Neural cell (in vitro differentiated cells): ENCODE measurements around the gene KCTD2. TPM values are rescaled to one million over a fixed set of nuclear protein-coding genes. Genes with fewer than 3 reads are reported as not detected.

Source experiments
- H2AFZ ChIP-seq: fragments of 200-600, 300-800 bp; sonication (generic), shearing (Covaris generic); 2 replicates; pipeline ENCODE4 v1.6.0; 2014; ENCODE audit warnings: low read depth, mild to moderate bottlenecking, antibody characterized with exemption, low read length, moderate library complexity
- H3F3A ChIP-seq: fragments of 200-600 bp; shearing (Covaris generic); 2 replicates; pipeline ENCODE4 v1.6.1; 2016; ENCODE audit warnings: mild to moderate bottlenecking, moderate library complexity, mixed read lengths, antibody characterized with exemption, low read length; ENCODE audit not compliant: insufficient read depth, poor library complexity, severe bottlenecking
- H3K27ac ChIP-seq: fragments of 200-600, 300-800 bp; sonication (generic), shearing (Covaris generic); 2 replicates; pipeline ENCODE4 v1.5.1; 2014; ENCODE audit warnings: mild to moderate bottlenecking, low read length, moderate library complexity
- H3K27me3 ChIP-seq: fragments of 300-800, 200-600 bp; sonication (generic), shearing (Covaris generic); 2 replicates; pipeline ENCODE4 v1.6.0; 2014; ENCODE audit warnings: mild to moderate bottlenecking, low read depth, low read length, moderate library complexity; ENCODE audit not compliant: insufficient read depth
- H3K36me3 ChIP-seq: fragments of 300-800, 200-600 bp; sonication (generic), shearing (Covaris generic); 2 replicates; pipeline ENCODE4 v1.5.1; 2014; ENCODE audit warnings: mild to moderate bottlenecking, antibody characterized with exemption, low read length, moderate library complexity; ENCODE audit not compliant: insufficient read depth
- H3K4me2 ChIP-seq: fragments of 300-800, 200-600 bp; sonication (generic), shearing (Covaris generic); 2 replicates; pipeline ENCODE4 v1.6.0; 2014; ENCODE audit warnings: mild to moderate bottlenecking, low read length
- H3K4me3 ChIP-seq: fragments of 300-800, 200-600 bp; sonication (generic), shearing (Covaris generic); 2 replicates; pipeline ENCODE4 v1.5.1; 2014; ENCODE audit warnings: mild to moderate bottlenecking, low read length, moderate library complexity
- H3K79me2 ChIP-seq: fragments of 200-600 bp; shearing (Covaris generic); replicated peaks from 2 replicates; pipeline ENCODE4 v1.6.0; 2014; ENCODE audit warnings: mild to moderate bottlenecking, low read length, moderate library complexity; ENCODE audit not compliant: insufficient read depth
- H3K9ac ChIP-seq: fragments of 300-800, 200-600 bp; sonication (generic), shearing (Covaris generic); 2 replicates; pipeline ENCODE4 v1.6.1; 2016; ENCODE audit warnings: mild to moderate bottlenecking, low read length, mixed read lengths
- H3K9me2 ChIP-seq: fragments of 200-600 bp; shearing (Covaris generic); 2 replicates; pipeline ENCODE4 v1.6.1; 2016; ENCODE audit warnings: mild to moderate bottlenecking, low read length, mixed read lengths; ENCODE audit not compliant: insufficient read depth
- H3K9me3 ChIP-seq: fragments of 200-600, 300-800 bp; sonication (generic), shearing (Covaris generic); 2 replicates; pipeline ENCODE4 v1.6.1; 2016; ENCODE audit warnings: mild to moderate bottlenecking, mixed run types, low read length, moderate library complexity, mixed read lengths
- H4K20me1 ChIP-seq: fragments of 200-600 bp; shearing (Covaris generic); 2 replicates; pipeline ENCODE4 v1.6.1; 2016; ENCODE audit warnings: mild to moderate bottlenecking, mixed run types; ENCODE audit not compliant: insufficient read depth
- CTCF ChIP-seq: fragments of 450-650 bp; IDR thresholded peaks from 2 replicates; pipeline ENCODE4 v1.5.1; 2014; ENCODE audit warnings: antibody characterized with exemption, mild to moderate bottlenecking, moderate library complexity; ENCODE audit not compliant: poor library complexity, severe bottlenecking
- EP300 ChIP-seq: fragments of 450-650 bp; conservative IDR thresholded peaks from 2 replicates; pipeline ENCODE4 v1.6.1; 2014; ENCODE audit warnings: antibody characterized with exemption, mild to moderate bottlenecking, moderate library complexity; ENCODE audit not compliant: poor library complexity, severe bottlenecking
- EZH2 ChIP-seq: fragments of 200-600, 300-800 bp; shearing (Covaris generic), sonication (generic); IDR thresholded peaks from 2 replicates; pipeline ENCODE4 v1.6.1; 2014; ENCODE audit warnings: antibody characterized with exemption, low read length, borderline replicate concordance, mild to moderate bottlenecking; ENCODE audit not compliant: insufficient read depth, poor library complexity, severe bottlenecking
- MXI1 ChIP-seq: fragments of 450-650 bp; conservative IDR thresholded peaks from 2 replicates; pipeline ENCODE4 v1.6.1; 2014; ENCODE audit warnings: antibody characterized with exemption, mild to moderate bottlenecking; ENCODE audit not compliant: poor library complexity, severe bottlenecking
- POLR2AphosphoS5 ChIP-seq: IDR thresholded peaks from 2 replicates; pipeline ENCODE4 v1.6.1; 2012
- RAD21 ChIP-seq: fragments of 450-650 bp; conservative IDR thresholded peaks from 2 replicates; pipeline ENCODE4 v1.6.1; 2014; ENCODE audit warnings: antibody characterized with exemption, mild to moderate bottlenecking, moderate library complexity
- REST ChIP-seq: IDR thresholded peaks from 2 replicates; pipeline ENCODE4 v1.6.1; 2012; ENCODE audit warnings: borderline replicate concordance
- SMC3 ChIP-seq: fragments of 450-650 bp; conservative IDR thresholded peaks from 2 replicates; pipeline ENCODE4 v1.6.1; 2014; ENCODE audit warnings: antibody characterized with exemption, mild to moderate bottlenecking, moderate library complexity; ENCODE audit not compliant: poor library complexity
- TAF1 ChIP-seq: IDR thresholded peaks from 2 replicates; pipeline ENCODE4 v1.6.1; 2012; ENCODE audit warnings: low read depth
- polyA plus RNA-seq: library from polyadenylated mRNA; depleted of rRNA; stranded (reverse); fragments of >200 nt; gene quantifications from 2 replicates; pipeline ENCODE4 v1.2.3, GENCODE V29; 2014

Gene KCTD2
- polyA plus RNA-seq, 1 donor from 2014 or later, result 32.8 TPM

- TF ChIP-seq EP300 (no peak), MXI1 (no peak), SMC3 (no peak), RAD21 (no peak), REST (no peak)
- H3K27ac ChIP-seq, result no peak overlapping the region
- no peaks in the 10 kb centered on the region for H4K20me1 ChIP-seq
- no peak overlapping the region for H3K4me2 ChIP-seq
- H3K9me2 ChIP-seq, result no peaks in the 10 kb centered on the region
- no peak overlapping the region for H3K4me3 ChIP-seq
- H3K79me2 ChIP-seq, result no peaks in the 10 kb centered on the region
- no peaks in the 10 kb centered on the region for H3K36me3 ChIP-seq
- H3F3A ChIP-seq, result peaks cover 4% of the 10 kb centered on the region
- no peak overlapping the region for H2AFZ ChIP-seq
- no peaks in the 10 kb centered on the region for H3K27me3 ChIP-seq
- no peaks in the 10 kb centered on the region for H3K9me3 ChIP-seq
- no peak overlapping the region for H3K9ac ChIP-seq
These were observed 37.8 kb upstream of the KCTD2 start for GRCh38 chr17:75009139-75009724.

DNA sequence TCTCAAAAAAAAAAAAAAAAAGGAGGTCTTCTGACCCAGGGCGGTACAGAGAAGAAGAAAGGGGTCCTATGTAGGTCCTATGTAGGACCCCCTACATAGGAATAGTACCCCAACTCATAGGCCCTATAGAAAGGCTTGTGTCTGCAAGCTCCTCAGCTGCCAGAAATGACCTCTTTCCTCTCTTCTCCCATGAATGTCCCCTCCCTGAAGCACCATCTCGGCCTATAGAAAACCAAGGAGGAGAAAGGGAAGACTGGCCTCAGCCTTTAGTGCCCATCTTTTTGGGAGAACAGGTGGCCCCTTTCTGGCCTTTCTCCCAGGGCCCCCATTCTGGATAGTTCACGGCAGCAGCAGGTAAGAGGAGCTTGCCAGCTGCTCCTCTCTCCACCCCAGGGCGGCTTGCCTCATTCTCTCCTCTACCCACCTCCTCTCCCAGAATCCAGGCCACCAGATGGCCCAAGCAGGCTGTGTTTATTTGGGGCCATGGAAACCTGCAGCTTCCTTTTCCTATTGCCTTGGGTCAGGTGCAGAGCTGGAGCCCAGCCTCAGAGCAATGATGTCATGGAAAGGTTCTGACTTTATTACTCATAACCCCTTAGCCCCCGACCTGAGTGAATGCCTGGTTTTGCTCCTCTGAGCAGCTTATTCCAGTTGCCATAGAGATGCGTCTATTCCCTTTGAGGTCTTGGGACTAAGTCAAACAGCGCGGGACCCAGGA lies 36.2 kb upstream of the KCTD2 start:
- H3K27ac ChIP-seq, result peak overlapping the region; percentile 92
- no peak overlapping the region for H3K4me2 ChIP-seq
- no peaks in the 10 kb centered on the region for H3K9me3 ChIP-seq
- no peak overlapping the region for H2AFZ ChIP-seq
- H3F3A ChIP-seq, result peaks cover 4% of the 10 kb centered on the region
- H3K79me2 ChIP-seq, result peaks cover 6% of the 10 kb centered on the region
- H3K9me2 ChIP-seq, result no peaks in the 10 kb centered on the region
- no peak for TF ChIP-seq RAD21
- TF ChIP-seq SMC3, result no peak
- no peak for TF ChIP-seq EZH2
- TF ChIP-seq EP300, result no peak
- TF ChIP-seq MXI1, result no peak
- no peak for TF ChIP-seq CTCF
- TF ChIP-seq TAF1, result no peak
- TF ChIP-seq REST, result no peak
- TF ChIP-seq POLR2AphosphoS5, result no peak
- peak overlapping the region; percentile 83 for H3K9ac ChIP-seq
- H3K36me3 ChIP-seq, result no peaks in the 10 kb centered on the region
- H3K4me3 ChIP-seq, result peak overlapping the region; percentile 71
- H3K27me3 ChIP-seq, result no peaks in the 10 kb centered on the region
- H4K20me1 ChIP-seq, result no peaks in the 10 kb centered on the region
